ENCODE results near the gene RPS8. TPM values are rescaled to one million over a fixed set of nuclear protein-coding genes. Genes with fewer than 3 reads are reported as not detected.
"Not testable (repeated sequence)": the region's sequence is repeated elsewhere in the genome, so short reads cannot be mapped to it uniquely, and the experiment has no call there.

The RPS8 gene
- total RNA-seq, 1 donor: 2,421 TPM

DNA sequence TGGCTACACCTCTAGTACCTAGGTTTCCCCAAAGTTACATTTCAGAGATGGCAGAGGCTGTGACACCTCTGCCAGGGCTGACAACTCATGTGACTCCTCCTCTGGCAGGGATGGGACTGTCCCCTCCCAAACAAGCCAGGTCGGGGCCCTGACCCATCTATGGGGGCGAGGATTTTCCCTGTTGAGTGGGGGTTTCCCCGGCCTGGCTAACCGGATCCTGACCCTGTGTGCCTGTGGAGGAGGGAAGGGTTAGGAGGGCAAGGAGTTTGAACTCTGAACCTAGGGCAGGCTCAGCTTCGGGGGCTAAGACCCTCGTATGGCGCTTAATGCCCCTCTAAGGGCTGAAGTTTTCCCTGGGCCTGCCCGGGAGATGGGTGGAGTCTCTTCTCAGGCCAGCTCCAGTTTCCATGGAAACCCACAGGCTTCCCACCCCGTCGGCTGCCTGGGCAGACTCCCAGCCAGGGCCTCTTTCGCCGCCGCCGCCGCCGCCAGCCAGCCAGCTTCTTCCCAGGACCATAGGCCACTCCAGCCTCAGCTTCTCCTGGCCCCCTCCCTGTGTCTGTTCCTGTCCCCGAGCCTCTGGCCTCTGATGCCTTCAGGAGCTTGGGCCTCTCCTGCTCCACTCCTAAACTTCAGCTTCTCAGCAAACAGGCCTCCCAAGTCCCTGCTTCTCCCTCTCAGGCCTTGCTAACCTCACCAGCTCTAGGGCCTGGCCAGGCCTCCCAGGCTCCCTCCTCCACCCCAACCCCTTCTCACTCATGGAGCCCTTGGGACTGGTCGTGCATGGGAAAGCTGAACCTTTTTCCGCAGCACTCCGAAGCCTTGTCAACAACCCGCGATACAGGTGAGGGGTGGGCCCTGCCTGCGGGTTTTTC, 33.0 kb downstream of the RPS8 start, which contains the start of gene BTBD19:
BTBD19 (plus strand) TSS at position 461 of the 875 bp plus-strand sequence; CDS start at position 759, 298 bp downstream.
- TF ChIP-seq CTCF (IDR thresholded peaks at IDR 0.05; ENCODE audit: insufficient read depth, low read length): no peak
- DNase-seq (ENCODE audit: low read depth): peak; percentile 94
- peak within 1 kb of the TSS; percentile 72 for H3K4me3 ChIP-seq (ENCODE audit: low read depth, low read length)

DNA sequence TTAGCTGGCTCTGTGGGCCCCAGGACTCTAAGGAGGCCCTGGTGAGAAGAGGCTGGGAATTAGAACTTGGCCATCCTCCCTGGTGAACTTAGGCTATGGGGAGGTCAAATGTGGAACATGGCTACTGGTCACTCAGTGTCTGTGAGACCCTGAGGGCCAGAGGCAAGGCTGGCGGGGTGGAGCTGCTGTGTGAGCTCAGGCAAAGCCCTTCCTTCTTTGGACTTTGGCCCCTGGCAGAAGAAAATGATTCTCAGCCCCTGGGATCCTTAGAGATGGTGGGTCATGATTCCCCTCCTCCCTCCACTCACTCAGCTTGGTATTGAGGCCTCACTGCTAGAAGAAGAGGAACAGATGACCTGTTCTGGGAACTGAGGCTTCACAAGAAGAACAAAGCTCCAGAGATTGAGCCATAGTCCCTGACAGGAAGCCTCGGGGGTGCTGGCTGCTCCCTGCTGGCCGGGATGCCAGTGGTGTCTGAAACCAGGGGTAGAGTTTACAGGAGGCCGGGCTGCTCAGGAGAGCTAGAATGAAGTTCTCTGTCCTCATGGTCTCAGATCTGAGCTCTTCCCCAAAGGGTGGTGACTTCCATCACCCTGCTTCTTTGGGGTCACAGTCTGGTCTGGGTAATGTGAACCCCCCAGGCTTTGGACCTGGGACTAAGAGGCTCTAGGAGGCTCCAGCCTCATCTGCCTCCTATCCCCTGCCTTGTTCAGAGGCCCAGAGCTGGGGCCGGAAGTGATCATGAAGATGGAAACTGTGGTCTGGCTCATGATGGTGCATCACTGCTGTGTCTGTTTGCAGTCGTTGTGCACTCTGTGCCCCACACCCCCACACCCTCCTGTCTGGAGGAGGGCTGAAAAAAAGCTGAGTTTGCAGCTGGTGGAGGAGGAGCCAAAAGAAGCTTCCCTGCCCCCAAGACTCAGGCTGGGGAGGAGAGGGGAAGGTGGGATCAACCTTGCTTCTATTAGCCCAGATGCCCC, 33.9 kb downstream of the RPS8 start:
- DNase-seq (ENCODE audit: low read depth): peak; percentile 70
- H3K4me3 ChIP-seq (ENCODE audit: low read depth, low read length): peak overlapping the region; percentile 72
- no peak for TF ChIP-seq CTCF (IDR thresholded peaks at IDR 0.05; ENCODE audit: insufficient read depth, low read length)

DNA sequence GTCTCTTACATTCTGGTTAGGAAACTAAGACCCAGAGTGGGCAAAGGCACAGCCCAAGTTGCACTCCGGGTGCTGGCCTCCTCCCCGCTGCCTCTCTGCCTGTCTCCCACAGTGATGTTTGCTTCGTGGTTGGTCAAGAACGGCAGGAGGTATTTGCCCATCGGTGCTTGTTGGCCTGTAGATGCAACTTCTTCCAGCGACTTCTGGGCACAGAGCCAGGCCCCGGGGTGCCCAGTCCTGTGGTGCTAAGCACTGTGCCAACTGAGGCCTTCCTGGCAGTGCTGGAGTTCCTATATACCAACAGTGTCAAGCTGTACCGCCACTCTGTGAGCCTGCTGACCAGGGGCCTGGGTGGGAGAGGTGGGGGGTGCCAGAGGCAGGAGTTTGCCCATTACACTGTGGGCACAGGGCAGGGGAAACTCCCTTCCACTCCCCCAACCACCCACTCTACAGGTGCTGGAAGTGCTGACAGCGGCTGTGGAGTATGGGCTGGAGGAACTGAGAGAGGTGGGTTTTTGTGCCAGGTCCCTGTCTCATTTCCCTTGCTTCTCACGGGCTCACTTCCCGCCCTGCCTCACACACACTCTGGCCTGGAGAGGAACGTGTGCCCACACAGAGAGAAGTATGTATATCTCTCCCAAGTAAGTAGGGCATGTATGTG, 34.9 kb downstream of the RPS8 start:
- H3K4me3 ChIP-seq (ENCODE audit: low read depth, low read length): peak overlapping the region; percentile 72
- TF ChIP-seq CTCF (IDR thresholded peaks at IDR 0.05; ENCODE audit: insufficient read depth, low read length): no peak
- DNase-seq (ENCODE audit: low read depth): no peak

DNA sequence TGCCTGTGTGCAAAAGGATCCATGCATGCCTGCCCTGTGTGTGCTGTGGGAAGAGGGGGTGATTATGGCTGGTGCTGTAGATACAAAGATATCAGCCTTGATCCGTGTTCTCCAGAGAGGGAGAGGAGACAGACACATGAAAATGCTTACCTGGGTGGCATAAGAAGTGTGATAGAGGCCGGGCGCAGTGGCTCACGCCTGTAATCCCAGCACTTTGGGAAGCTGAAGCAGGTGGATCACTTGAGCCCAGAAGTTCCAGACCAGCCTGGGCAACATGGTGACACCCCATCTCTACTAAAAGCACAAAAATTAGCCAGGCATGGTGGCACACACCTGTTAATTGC, 35.4 kb downstream of the RPS8 start:
- H3K4me3 ChIP-seq (ENCODE audit: low read depth, low read length): peak overlapping the region; percentile 72
- not testable (repeated sequence) for DNase-seq (ENCODE audit: low read depth)

GRCh38 chr1:44811234-44811633, 35.9 kb downstream of the RPS8 start:
- TF ChIP-seq CTCF (IDR thresholded peaks at IDR 0.05; ENCODE audit: insufficient read depth, low read length): peak; percentile 2
- no peak for DNase-seq (ENCODE audit: low read depth)
- peak overlapping the region; percentile 18 for H3K4me3 ChIP-seq (ENCODE audit: low read depth, low read length)

GRCh38 chr1:44812822-44813543, 37.6 kb downstream of the RPS8 start:
- H3K4me3 ChIP-seq (ENCODE audit: low read depth, low read length): no peak overlapping the region
- no peak for TF ChIP-seq CTCF (IDR thresholded peaks at IDR 0.05; ENCODE audit: insufficient read depth, low read length)
- no peak for DNase-seq (ENCODE audit: low read depth)

- not testable (repeated sequence) for H3K4me3 ChIP-seq (ENCODE audit: low read depth, low read length); DNase-seq (ENCODE audit: low read depth)
Measured at GRCh38 chr1:44815926-44816325, 40.6 kb downstream of the RPS8 start.

Measured in fibroblast of the aortic adventitia (primary cell).